RWPE2 (cell line): ENCODE measurements around the gene PREPL.
"Not testable (repeated sequence)": the region's sequence is repeated elsewhere in the genome, so short reads cannot be mapped to it uniquely, and the experiment has no call there.

Experiments
- ATAC-seq: fragments of 200-7000 bp; cut with Tn5 transposase; 3 replicates; pipeline ENCODE4 v1.9.1; 2021; ENCODE audit warnings: low read depth
- DNase-seq: peaks from one replicate; pipeline ENCODE4 v3.0.0-alpha.2; 2020; ENCODE audit warnings: low spot score
- H3K27ac ChIP-seq: fragments of 450-650 bp; 2 replicates; pipeline ENCODE4 v1.5.1; 2017; ENCODE audit warnings: mild to moderate bottlenecking; ENCODE audit not compliant: poor library complexity, severe bottlenecking
- H3K27me3 ChIP-seq: fragments of 250-450 bp; sonication (Bioruptor Pico); 2 replicates; pipeline ENCODE4 v1.5.1; 2021; ENCODE audit warnings: mild to moderate bottlenecking, moderate library complexity; ENCODE audit not compliant: insufficient read depth, poor library complexity, severe bottlenecking
- H3K36me3 ChIP-seq: fragments of 250-450 bp; sonication (Bioruptor Pico); 2 replicates; pipeline ENCODE4 v1.5.1; 2020; ENCODE audit warnings: low read depth, mild to moderate bottlenecking, moderate library complexity
- H3K4me1 ChIP-seq: fragments of 250-450 bp; sonication (Bioruptor Pico); 2 replicates; pipeline ENCODE4 v1.5.1; 2021; ENCODE audit warnings: mild to moderate bottlenecking, moderate library complexity; ENCODE audit not compliant: insufficient read depth, poor library complexity, severe bottlenecking
- H3K4me3 ChIP-seq: fragments of 250-450 bp; sonication (Bioruptor Pico); 2 replicates; pipeline ENCODE4 v1.5.1; 2021; ENCODE audit warnings: mild to moderate bottlenecking, moderate library complexity; ENCODE audit not compliant: severe bottlenecking
- H3K9me3 ChIP-seq: fragments of 250-450 bp; sonication (Bioruptor Pico); 2 replicates; pipeline ENCODE4 v1.5.1; 2021; ENCODE audit warnings: mild to moderate bottlenecking, moderate library complexity; ENCODE audit not compliant: severe bottlenecking
- TF ChIP-seq, protein P1 (sequence below): fragments of 450-650 bp; IDR thresholded peaks from one replicate; pipeline ENCODE4 v1.5.1; 2017; ENCODE audit warnings: mild to moderate bottlenecking, moderate library complexity; ENCODE audit not compliant: poor library complexity, severe bottlenecking

PREPL gene

DNA sequence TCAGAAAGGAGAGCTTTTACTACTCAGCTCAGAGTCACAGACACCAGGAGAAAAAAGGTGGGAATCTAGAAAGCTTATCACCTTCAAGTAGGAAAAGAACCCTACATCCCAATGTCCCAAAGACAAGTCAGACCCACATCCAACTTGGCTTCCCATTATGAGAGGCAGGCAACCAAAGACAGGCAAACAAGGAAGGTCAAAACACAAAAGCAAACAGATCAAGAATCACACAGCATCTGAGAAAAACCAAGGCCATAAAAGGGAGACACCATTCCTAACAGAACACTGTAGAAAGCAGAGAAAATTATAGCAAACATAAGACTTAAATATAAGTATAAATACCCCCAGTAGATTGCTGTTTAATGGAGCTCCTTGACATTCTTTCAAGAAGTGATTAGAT, 45.3 kb downstream of the PREPL start:
- no peak for ATAC-seq
- no peak for DNase-seq
- TF ChIP-seq, protein P1, sequence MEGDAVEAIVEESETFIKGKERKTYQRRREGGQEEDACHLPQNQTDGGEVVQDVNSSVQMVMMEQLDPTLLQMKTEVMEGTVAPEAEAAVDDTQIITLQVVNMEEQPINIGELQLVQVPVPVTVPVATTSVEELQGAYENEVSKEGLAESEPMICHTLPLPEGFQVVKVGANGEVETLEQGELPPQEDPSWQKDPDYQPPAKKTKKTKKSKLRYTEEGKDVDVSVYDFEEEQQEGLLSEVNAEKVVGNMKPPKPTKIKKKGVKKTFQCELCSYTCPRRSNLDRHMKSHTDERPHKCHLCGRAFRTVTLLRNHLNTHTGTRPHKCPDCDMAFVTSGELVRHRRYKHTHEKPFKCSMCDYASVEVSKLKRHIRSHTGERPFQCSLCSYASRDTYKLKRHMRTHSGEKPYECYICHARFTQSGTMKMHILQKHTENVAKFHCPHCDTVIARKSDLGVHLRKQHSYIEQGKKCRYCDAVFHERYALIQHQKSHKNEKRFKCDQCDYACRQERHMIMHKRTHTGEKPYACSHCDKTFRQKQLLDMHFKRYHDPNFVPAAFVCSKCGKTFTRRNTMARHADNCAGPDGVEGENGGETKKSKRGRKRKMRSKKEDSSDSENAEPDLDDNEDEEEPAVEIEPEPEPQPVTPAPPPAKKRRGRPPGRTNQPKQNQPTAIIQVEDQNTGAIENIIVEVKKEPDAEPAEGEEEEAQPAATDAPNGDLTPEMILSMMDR: no peak
- Histone ChIP-seq H3K4me1 (no peaks in the 10 kb centered on the region), H3K9me3 (peaks cover 1% of the 10 kb centered on the region), H3K4me3 (no peak overlapping the region), H3K27ac (no peak overlapping the region), H3K36me3 (peaks cover 39% of the 10 kb centered on the region), H3K27me3 (no peaks in the 10 kb centered on the region)

DNA sequence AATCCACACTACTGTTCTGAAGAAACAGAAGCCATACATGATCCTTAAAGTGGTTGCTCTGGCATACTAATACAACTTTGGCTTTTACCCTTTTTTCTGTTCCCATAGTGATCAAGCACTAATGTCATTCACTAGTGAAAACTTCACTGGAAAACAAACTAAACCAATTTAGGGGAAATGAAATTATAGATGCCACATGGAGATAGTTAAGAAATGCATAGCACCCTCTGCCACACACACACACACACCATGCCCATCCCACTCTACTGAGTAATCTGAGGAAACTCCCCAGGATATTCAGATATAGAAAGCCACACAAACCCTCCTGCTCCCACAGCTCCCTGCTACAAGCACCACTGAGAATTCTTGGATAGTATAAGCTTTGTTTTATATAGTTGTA, 46.9 kb downstream of the PREPL start:
- TF ChIP-seq, protein P1: no peak
- Histone ChIP-seq H3K4me1 (no peaks in the 10 kb centered on the region), H3K36me3 (peaks cover 26% of the 10 kb centered on the region), H3K27me3 (no peaks in the 10 kb centered on the region), H3K4me3 (no peak overlapping the region), H3K9me3 (peaks cover 12% of the 10 kb centered on the region), H3K27ac (no peak overlapping the region)
- ATAC-seq (no peak), DNase-seq (no peak)

DNA sequence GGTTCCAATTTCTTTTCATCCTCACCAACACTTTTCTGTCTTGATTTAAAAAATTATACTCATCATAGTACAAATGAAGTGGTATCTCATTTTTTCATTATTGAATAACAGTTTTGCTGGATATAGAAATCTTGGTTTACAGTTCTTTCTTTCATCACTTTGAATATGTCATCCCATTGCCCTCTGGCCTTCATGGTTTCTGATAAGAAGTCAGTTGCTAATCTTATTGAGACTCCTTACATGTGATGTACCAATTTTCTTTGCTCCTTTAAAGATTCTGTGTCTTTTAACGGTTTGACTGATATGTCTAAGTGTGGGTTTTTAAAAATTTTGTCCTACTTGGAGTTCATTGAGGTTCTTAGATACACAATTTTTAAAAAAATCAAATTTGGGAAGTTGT, 51.0 kb downstream of the PREPL start:
- Histone ChIP-seq H3K4me3 (no peak overlapping the region), H3K4me1 (no peaks in the 10 kb centered on the region), H3K27me3 (no peaks in the 10 kb centered on the region), H3K36me3 (peaks cover 21% of the 10 kb centered on the region), H3K27ac (no peak overlapping the region), H3K9me3 (peaks cover 12% of the 10 kb centered on the region)
- TF ChIP-seq, protein P1: no peak
- no peak for ATAC-seq
- no peak for DNase-seq

DNA sequence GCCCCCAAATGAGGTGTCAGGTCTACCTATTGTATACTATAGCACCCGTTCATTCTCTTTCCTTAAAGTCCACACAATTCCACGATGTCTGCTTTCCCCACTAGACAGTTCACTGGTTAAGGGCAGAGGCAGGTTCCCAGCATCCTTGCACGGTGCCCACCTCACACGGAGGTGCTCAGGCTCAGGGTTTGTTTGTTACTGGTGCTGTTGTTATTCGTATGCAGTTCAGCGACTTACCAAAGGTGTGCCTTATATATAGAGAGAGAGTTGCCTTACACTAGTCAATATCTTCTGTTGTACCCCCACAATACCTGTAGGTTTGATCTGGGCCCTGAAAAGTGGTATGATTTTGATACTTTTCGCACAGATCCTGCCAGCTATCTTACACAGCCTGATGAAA, 55.4 kb downstream of the PREPL start:
- Histone ChIP-seq H3K27me3 (no peaks in the 10 kb centered on the region), H3K9me3 (peaks cover 10% of the 10 kb centered on the region), H3K27ac (no peak overlapping the region), H3K4me3 (no peak overlapping the region), H3K4me1 (no peaks in the 10 kb centered on the region), H3K36me3 (no peaks in the 10 kb centered on the region; the same call in 1 of the 2 replicates)
- DNase-seq (no peak), ATAC-seq (peak; percentile 40; the same call in 1 of the 3 replicates)
- TF ChIP-seq, protein P1: no peak

DNA sequence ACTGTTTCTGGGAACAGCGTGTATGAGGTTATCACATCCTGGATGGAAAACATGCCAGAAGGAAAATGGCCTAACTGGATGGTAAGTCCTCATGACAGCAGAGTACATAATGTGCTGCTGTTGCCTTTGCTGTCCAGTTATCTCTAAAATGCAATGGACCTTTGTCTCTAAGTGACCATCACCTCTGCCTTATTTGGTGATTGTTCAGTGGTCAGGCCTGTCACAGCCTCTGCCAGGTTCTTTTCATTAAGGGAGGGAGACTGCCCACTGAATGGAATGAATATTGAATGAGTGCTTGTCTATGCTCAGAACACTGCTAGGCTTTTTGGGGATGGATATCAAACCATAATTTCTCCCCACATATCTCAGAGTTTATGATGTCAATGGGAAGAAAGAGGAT, 57.0 kb downstream of the PREPL start:
- no peak overlapping the region for H3K27ac ChIP-seq
- no peak for DNase-seq
- H3K4me1 ChIP-seq: no peaks in the 10 kb centered on the region
- no peak for ATAC-seq
- TF ChIP-seq, protein P1: no peak
- no peak overlapping the region for H3K4me3 ChIP-seq
- H3K36me3 ChIP-seq: no peaks in the 10 kb centered on the region
- no peaks in the 10 kb centered on the region for H3K27me3 ChIP-seq
- no peaks in the 10 kb centered on the region for H3K9me3 ChIP-seq

DNA sequence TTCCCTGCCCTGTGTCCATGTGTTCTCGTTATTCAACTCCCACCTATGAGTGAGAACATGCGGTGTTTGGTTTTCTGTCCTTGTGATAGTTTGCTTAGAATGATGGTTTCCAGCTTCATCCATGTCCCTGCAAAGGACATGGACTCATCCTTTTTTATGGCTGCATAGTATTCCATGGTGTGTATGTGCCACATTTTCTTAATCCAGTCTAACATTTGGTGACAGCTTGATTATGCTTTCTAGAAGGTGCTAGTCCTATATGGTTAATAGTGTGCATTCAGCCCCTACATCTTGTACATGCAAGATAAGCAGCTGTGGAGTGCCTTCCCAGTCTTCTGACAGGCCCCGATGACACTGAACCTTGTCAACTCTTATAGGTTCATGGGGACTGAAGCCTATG, 57.5 kb downstream of the PREPL start:
- ATAC-seq, H3K27me3 ChIP-seq, H3K4me1 ChIP-seq, H3K4me3 ChIP-seq, DNase-seq, H3K27ac ChIP-seq, H3K9me3 ChIP-seq, H3K36me3 ChIP-seq: not testable (repeated sequence)
